Panc1 (cell line): Measurements from ENCODE around the gene OSBPL10. TPM values are rescaled to one million over a fixed set of nuclear protein-coding genes. Genes with fewer than 3 reads are reported as not detected.

Experiments used
- ATAC-seq: fragments of 200-7000 bp; cut with Tn5 transposase; 2 replicates; pipeline ENCODE4 v1.9.1; 2020; ENCODE audit warnings: mild to moderate bottlenecking, moderate library complexity
- BruUV-seq: library from RNA; stranded (reverse); fragments of 400-500 nt; replicated peaks from 2 replicates; lab custom pipeline; 2021; lab: Mats Ljungman, UMichigan
- CTCF ChIA-PET: fragments of 300-600 bp; sonication (Branson Sonifier 250); formaldehyde crosslinking; loops from one replicate; lab custom pipeline; 2022; ENCODE audit warnings: antibody characterized with exemption; lab: Charles Lee
- POLR2A ChIA-PET: fragments of 300-600 bp; sonication (Branson Sonifier 250); formaldehyde crosslinking; loops from one replicate; lab custom pipeline; 2022; ENCODE audit warnings: antibody characterized with exemption; lab: Charles Lee
- DNase-seq: peaks from one replicate; pipeline ENCODE4 v3.0.0-alpha.2; 2010; ENCODE audit warnings: low read depth, low spot score
- H3K27ac ChIP-seq: 2 replicates; pipeline ENCODE4 v1.5.1; 2011; ENCODE audit warnings: mild to moderate bottlenecking, low read length, inconsistent platforms
- H3K27me3 ChIP-seq: fragments of 200-500 bp; sonication (Bioruptor generic); 2 replicates; pipeline ENCODE4 v1.6.0; 2014; ENCODE audit warnings: low read length, inconsistent platforms; ENCODE audit not compliant: control insufficient read depth, insufficient read depth
- H3K36me3 ChIP-seq: fragments of 200-500 bp; sonication (Bioruptor generic); 2 replicates; pipeline ENCODE4 v1.5.1; 2014; ENCODE audit warnings: inconsistent platforms, mild to moderate bottlenecking, low read length, moderate library complexity; ENCODE audit not compliant: control insufficient read depth, insufficient read depth
- H3K4me1 ChIP-seq: 2 replicates; pipeline ENCODE4 v1.5.1; 2011; ENCODE audit warnings: inconsistent platforms, mild to moderate bottlenecking, low read length, moderate library complexity; ENCODE audit not compliant: control insufficient read depth, insufficient read depth
- H3K4me3 ChIP-seq, 2 experiments: 2 replicates each; pipeline ENCODE4 v1.5.1; 2011 to 2012; ENCODE audit warnings: low read depth in 2 of 2, low read length in 2 of 2, mild to moderate bottlenecking in 2 of 2, inconsistent platforms in 1 of 2, moderate library complexity in 1 of 2
- H3K9me3 ChIP-seq: fragments of 200-500 bp; sonication (Bioruptor generic); 2 replicates; pipeline ENCODE4 v1.5.1; 2014; ENCODE audit warnings: low read depth, mild to moderate bottlenecking, inconsistent platforms, low read length, moderate library complexity; ENCODE audit not compliant: control insufficient read depth, insufficient read depth
- CTCF ChIP-seq: fragments of 450-650 bp; IDR thresholded peaks from 2 replicates; pipeline ENCODE4 v1.5.1; 2017; ENCODE audit warnings: mild to moderate bottlenecking
- POLR2AphosphoS5 ChIP-seq: IDR thresholded peaks from 2 replicates; pipeline ENCODE4 v1.6.1; 2012; ENCODE audit warnings: mild to moderate bottlenecking, low read depth, low read length, moderate library complexity
- REST ChIP-seq, 2 experiments: IDR thresholded peaks; 2 replicates each; pipeline ENCODE4 v1.6.1; 2011 to 2012; ENCODE audit warnings: low read depth in 2 of 2, control low read depth in 1 of 2, low read length in 1 of 2, mild to moderate bottlenecking in 1 of 2, moderate library complexity in 1 of 2; ENCODE audit not compliant: insufficient read depth in 1 of 2
- SIN3A ChIP-seq: IDR thresholded peaks from 2 replicates; pipeline ENCODE4 v1.6.1; 2012; ENCODE audit warnings: low read depth, mild to moderate bottlenecking, low read length, moderate library complexity, borderline replicate concordance; ENCODE audit not compliant: insufficient read depth
- TCF7L2 ChIP-seq: IDR thresholded peaks from 2 replicates; pipeline ENCODE4 v1.6.1; 2011; ENCODE audit warnings: mild to moderate bottlenecking, low read depth, low read length, inconsistent platforms
- in situ Hi-C: cut with HindIII; loops from 2 replicates; pipeline ENCODE4 v1.10.0; 2016; ENCODE audit warnings: low sequenced_read_pairs, low pct_unique_long_range_greater_than_20kb
- intact Hi-C: fragments of 100-400 bp; cut with micrococcal nuclease; formaldehyde crosslinking; loops from one replicate; pipeline ENCODE4 v1.10.0; 2022; ENCODE audit not compliant: unreplicated experiment
- total RNA-seq: library from RNA; stranded (reverse); gene quantifications from one replicate; pipeline ENCODE4 v1.2.1, GENCODE V29; 2021; ENCODE audit not compliant: unreplicated experiment

The OSBPL10 gene
- total RNA-seq, 1 experiment from 2014 or later: 88.1 TPM

- Histone ChIP-seq H3K27me3 (no peaks in the 10 kb centered on the region), H3K4me1 (no peaks in the 10 kb centered on the region), H3K9me3 (no peaks in the 10 kb centered on the region), H3K27ac (no peak overlapping the region), H3K36me3 (no peaks in the 10 kb centered on the region), H3K4me3 (no peak overlapping the region)
- DNase-seq (no peak), ATAC-seq (no peak)
- intact Hi-C loops (no loop called here), in situ Hi-C loops (no loop called here)
- TF ChIP-seq REST (IDR thresholded peaks at IDR 0.05; ENCODE audit: insufficient read depth in 1 of 2, low read depth in 2 of 2, low read length in 1 of 2) (no peak), CTCF (no peak), TCF7L2 (no peak), POLR2AphosphoS5 (no peak), SIN3A (no peak)
- no TSS peak for BruUV-seq
- CTCF ChIA-PET: no interaction called here
- POLR2A ChIA-PET: no interaction called here
These were observed 163.6 kb downstream of the OSBPL10 start for GRCh38 chr3:31817411-31817966.

DNA sequence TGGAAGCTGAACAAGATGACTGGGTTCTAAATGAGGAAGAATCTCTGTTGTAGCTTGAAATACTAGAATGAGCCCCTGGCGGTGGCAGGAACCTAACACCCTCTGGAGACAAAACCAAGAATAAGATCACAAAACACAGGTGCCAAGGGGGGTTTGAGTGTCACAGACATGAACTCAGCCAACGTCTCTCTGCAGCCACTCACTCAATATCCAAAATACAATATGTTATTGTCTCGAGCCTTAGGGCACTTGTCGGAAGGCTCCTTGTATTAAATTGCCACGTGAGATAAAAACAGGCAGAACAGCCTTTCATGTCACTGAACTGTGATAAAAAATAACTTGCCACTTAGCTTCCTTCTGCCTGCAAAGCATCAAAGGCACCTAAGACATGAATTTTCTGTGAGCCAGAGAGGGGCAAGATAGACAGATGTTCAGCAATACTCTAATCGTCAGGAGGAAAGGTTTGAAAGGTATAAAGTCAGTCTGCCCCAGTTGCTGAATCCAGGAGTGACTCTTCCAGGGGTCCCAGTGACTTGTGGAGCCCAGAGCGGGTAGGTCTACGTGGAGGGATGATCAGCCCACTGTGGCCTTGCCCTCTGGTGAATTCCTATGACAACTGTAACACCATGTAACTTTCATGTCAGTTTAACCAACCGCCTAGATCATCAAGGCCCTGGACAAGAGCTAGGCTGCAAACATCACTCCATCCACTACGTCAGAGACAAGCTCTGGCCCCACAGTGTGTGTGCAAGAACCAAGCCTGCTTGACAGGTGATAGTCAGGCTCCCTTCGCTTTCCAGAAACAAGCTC, 165.2 kb downstream of the OSBPL10 start:
- no TSS peak for BruUV-seq
- CTCF ChIA-PET: no interaction called here
- POLR2A ChIA-PET: no interaction called here

More for the DNA sequence above, 165.2 kb downstream of the OSBPL10 start:
- H3K4me1 ChIP-seq: no peaks in the 10 kb centered on the region
- H3K27ac ChIP-seq: no peak overlapping the region
- no peaks in the 10 kb centered on the region for H3K27me3 ChIP-seq
- no peak overlapping the region for H3K4me3 ChIP-seq
- in situ Hi-C loops (no loop called here), intact Hi-C loops (no loop called here)
- ATAC-seq: no peak
- H3K36me3 ChIP-seq: no peaks in the 10 kb centered on the region
- no peaks in the 10 kb centered on the region for H3K9me3 ChIP-seq
- TF ChIP-seq TCF7L2 (no peak), SIN3A (no peak), CTCF (no peak), POLR2AphosphoS5 (no peak), REST (IDR thresholded peaks at IDR 0.05; ENCODE audit: insufficient read depth in 1 of 2, low read depth in 2 of 2, low read length in 1 of 2) (no peak)
- DNase-seq: no peak
